Measurements from ENCODE around the gene SLX4. TPM values are rescaled to one million over a fixed set of nuclear protein-coding genes. Genes with fewer than 3 reads are reported as not detected.
"Not testable (repeated sequence)": the region's sequence is repeated elsewhere in the genome, so short reads cannot be mapped to it uniquely, and the experiment has no call there.

The SLX4 gene
- 1.3 and 2.4 TPM in 2 replicates for total RNA-seq

- DNase-seq (ENCODE audit: low read depth): peak; percentile 82
- H3K4me3 ChIP-seq (ENCODE audit: low read depth, low read length): peak within 1 kb of the TSS; percentile 86
- peaks cover 2% of the 10 kb centered on the region for H3K36me3 ChIP-seq (ENCODE audit: control insufficient read depth, insufficient read depth, low read length)
- FAIRE-seq: no peak
- TF ChIP-seq CTCF (IDR thresholded peaks at IDR 0.05; ENCODE audit: insufficient read depth, low read length, severe bottlenecking): no peak
- no peaks in the 10 kb centered on the region for H3K27me3 ChIP-seq (ENCODE audit: control insufficient read depth, insufficient read depth, low read length)
Measured at GRCh38 chr16:3611146-3611975, at the start of gene SLX4. TSS of gene SLX4 (minus strand) at chr16:3611606. CDS start at chr16:3608964, 2,642 bp downstream.

- Histone ChIP-seq H3K4me3 (ENCODE audit: low read depth, low read length) (no peak overlapping the region), H3K27me3 (ENCODE audit: control insufficient read depth, insufficient read depth, low read length) (no peaks in the 10 kb centered on the region), H3K36me3 (ENCODE audit: control insufficient read depth, insufficient read depth, low read length) (peaks cover 28% of the 10 kb centered on the region)
- no peak for TF ChIP-seq CTCF (IDR thresholded peaks at IDR 0.05; ENCODE audit: insufficient read depth, low read length, severe bottlenecking)
- FAIRE-seq (no peak), DNase-seq (ENCODE audit: low read depth) (no peak)
Measured at GRCh38 chr16:3659251-3659650, 47.8 kb upstream of the SLX4 start.

GRCh38 chr16:3656491-3657468 lies 45.4 kb upstream of the SLX4 start:
- FAIRE-seq (no peak), DNase-seq (ENCODE audit: low read depth) (no peak)
- Histone ChIP-seq H3K36me3 (ENCODE audit: control insufficient read depth, insufficient read depth, low read length) (peaks cover 24% of the 10 kb centered on the region), H3K27me3 (ENCODE audit: control insufficient read depth, insufficient read depth, low read length) (no peaks in the 10 kb centered on the region), H3K4me3 (ENCODE audit: low read depth, low read length) (no peak overlapping the region)
- no peak for TF ChIP-seq CTCF (IDR thresholded peaks at IDR 0.05; ENCODE audit: insufficient read depth, low read length, severe bottlenecking)

- not testable (repeated sequence) for DNase-seq (ENCODE audit: low read depth); H3K27me3 ChIP-seq (ENCODE audit: control insufficient read depth, insufficient read depth, low read length); H3K4me3 ChIP-seq (ENCODE audit: low read depth, low read length); FAIRE-seq
- H3K36me3 ChIP-seq (ENCODE audit: control insufficient read depth, insufficient read depth, low read length): peaks cover 18% of the 10 kb centered on the region
Measured at GRCh38 chr16:3656160-3656490, 44.7 kb upstream of the SLX4 start.

GRCh38 chr16:3655396-3656159 lies 44.2 kb upstream of the SLX4 start:
- peaks cover 18% of the 10 kb centered on the region for H3K36me3 ChIP-seq (ENCODE audit: control insufficient read depth, insufficient read depth, low read length)
- no peaks in the 10 kb centered on the region for H3K27me3 ChIP-seq (ENCODE audit: control insufficient read depth, insufficient read depth, low read length)
- FAIRE-seq (no peak), DNase-seq (ENCODE audit: low read depth) (no peak)
- H3K4me3 ChIP-seq (ENCODE audit: low read depth, low read length): no peak overlapping the region
- TF ChIP-seq CTCF (IDR thresholded peaks at IDR 0.05; ENCODE audit: insufficient read depth, low read length, severe bottlenecking): no peak
